Right lobe of liver (tissue), 6 donors: ENCODE results near the gene DYNLL1. TPM values are rescaled to one million over a fixed set of nuclear protein-coding genes. Genes with fewer than 3 reads are reported as not detected.
"Not testable (repeated sequence)": the region's sequence is repeated elsewhere in the genome, so short reads cannot be mapped to it uniquely, and the experiment has no call there.

Experiments used
- ATAC-seq, 4 donors: fragments of 200-7000 bp; cut with Tn5 transposase; one replicate each; pipeline ENCODE4 v1.9.1; 2020; ENCODE audit warnings: mild to moderate bottlenecking in 4 of 4, moderate library complexity in 4 of 4
- DNase-seq, 3 donors: peaks; one replicate each; pipeline ENCODE4 v3.0.0-alpha.2; 2020
- H3K27ac ChIP-seq, 3 donors: fragments of 200-600 bp; one replicate each; pipeline ENCODE4 v1.8.0; 2022
- H3K27me3 ChIP-seq, 2 donors: fragments of 200-600 bp; one replicate each; pipeline ENCODE4 v1.8.0; 2022
- H3K36me3 ChIP-seq, 4 donors: fragments of 200-600 bp; sonication (generic) in 1 of 4; one replicate each; pipeline versions ENCODE4 v1.5.1 to v1.8.0; 2017 to 2022; ENCODE audit warnings: control low read depth in 1 of 4
- H3K4me1 ChIP-seq, 4 donors: fragments of 200-600 bp; sonication (generic) in 1 of 4; one replicate each; pipeline versions ENCODE4 v1.5.1 to v1.8.0; 2017 to 2022; ENCODE audit warnings: control low read depth in 1 of 4
- H3K4me3 ChIP-seq, 3 donors: fragments of 200-600 bp; one replicate each; pipeline ENCODE4 v1.8.0; 2022
- H3K9me3 ChIP-seq, 4 donors: fragments of 200-600 bp; sonication (generic) in 1 of 4; one replicate each; pipeline versions ENCODE4 v1.5.1 to v1.8.0; 2017 to 2022; ENCODE audit warnings: control low read depth in 1 of 4
- CTCF ChIP-seq, 4 donors: fragments of 200-600 bp in 3 of 4; fragments of 450-650 bp in 1 of 4; IDR thresholded peaks; one replicate each; pipeline versions ENCODE4 v1.5.1 to v1.8.0; 2016 to 2022; ENCODE audit warnings: antibody characterized with exemption in 4 of 4, mild to moderate bottlenecking in 2 of 4
- POLR2A ChIP-seq: fragments of 450-650 bp; IDR thresholded peaks from one replicate; pipeline ENCODE4 v1.6.1; 2017; ENCODE audit warnings: antibody characterized with exemption, mild to moderate bottlenecking
- WGBS: methylation state at CpG from one replicate; pipeline ENCODE4 v1.1.6; 2018; ENCODE audit warnings: low coverage, low lambda C conversion rate; ENCODE audit not compliant: insufficient coverage; ENCODE audit errors: missing lambda C conversion rate; 5-methylcytosine and 5-hydroxymethylcytosine counted together
- intact Hi-C, 2 donors: fragments of 100-400 bp; cut with DNase I; formaldehyde crosslinking; loops; one replicate each; pipeline versions ENCODE4 v1.11.2 to v1.14.1; 2022
- total RNA-seq, 6 experiments: library from RNA; depleted of rRNA in 2 of 6; stranded (reverse); fragments of >200 nt in 2 of 6; fragmentation: NEBNext Ultra II Directional in 3 of 6; extraction: Animal tissue kit (Norgen Biotek cat#: 25700) in 3 of 6; gene quantifications; one replicate each; pipeline versions ENCODE4 v1.1.0 to v1.2.4, GENCODE V29; 2016 to 2023
- donor health status: DM: no; HTN: yes; CAD: no.
- donor health status: DM: no; HTN: no; CAD: no.
- donor health status: DM: no; HTN: no; CAD: no.
- donor health status: DM: no; HTN: yes; CAD: no.
- donor health status: DM: no; HTN: yes; CAD: no.

The DYNLL1 gene
- total RNA-seq, 6 experiments from 2014 or later = 85.0 to 189 (median 164) TPM

- ATAC-seq (no peak), DNase-seq (no peak)
- no peak overlapping the region for H3K27ac ChIP-seq
- no peaks in the 10 kb centered on the region for H3K27me3 ChIP-seq
- peaks cover 0 to 64% (median 9%) of the 10 kb centered on the region in 4 donors for H3K36me3 ChIP-seq
- 80% methylated on average over 3 of the region's 8 CpGs for WGBS
- no peaks in the 10 kb centered on the region for H3K4me1 ChIP-seq
- TF ChIP-seq CTCF (IDR thresholded peaks at IDR 0.05) (no peak), POLR2A (no peak)
- no peak overlapping the region for H3K4me3 ChIP-seq
- intact Hi-C loops = no loop called here
- H3K9me3 ChIP-seq = no peaks in the 10 kb centered on the region
Measured at GRCh38 chr12:120508537-120508936, 12.6 kb downstream of the DYNLL1 start.

GRCh38 chr12:120514002-120514401 lies 18.1 kb downstream of the DYNLL1 start:
- TF ChIP-seq CTCF (IDR thresholded peaks at IDR 0.05) (no peak), POLR2A (no peak)
- Histone ChIP-seq H3K9me3 (no peaks in the 10 kb centered on the region), H3K27me3 (no peaks in the 10 kb centered on the region), H3K27ac (no peak overlapping the region), H3K4me3 (no peak overlapping the region), H3K36me3 (peaks cover 0 to 48% (median 15%) of the 10 kb centered on the region in 4 donors), H3K4me1 (no peaks in the 10 kb centered on the region)
- WGBS = 85% methylated on average over 6 of the region's 7 CpGs
- ATAC-seq (no peak), DNase-seq (no peak)
- intact Hi-C loops = no loop called here

- Histone ChIP-seq H3K4me3 (no peak overlapping the region), H3K4me1 (no peaks in the 10 kb centered on the region), H3K9me3 (no peaks in the 10 kb centered on the region), H3K36me3 (peaks cover 0 to 39% (median 8%) of the 10 kb centered on the region in 4 donors), H3K27ac (no peak overlapping the region), H3K27me3 (no peaks in the 10 kb centered on the region)
- intact Hi-C loops = no loop called here
- no peak for TF ChIP-seq POLR2A
- no peak for TF ChIP-seq CTCF (IDR thresholded peaks at IDR 0.05)
- ATAC-seq (no peak), DNase-seq (no peak)
- 92% methylated on average over 2 of the region's 2 CpGs for WGBS
Measured at GRCh38 chr12:120515496-120515895, 19.6 kb downstream of the DYNLL1 start.

GRCh38 chr12:120519324-120519723 lies 23.4 kb downstream of the DYNLL1 start:
- H3K4me3 ChIP-seq, H3K27me3 ChIP-seq, ATAC-seq, DNase-seq, H3K4me1 ChIP-seq, intact Hi-C loops, H3K9me3 ChIP-seq, H3K27ac ChIP-seq: not testable (repeated sequence)
- H3K36me3 ChIP-seq = peaks cover 0 to 34% (median 6%) of the 10 kb centered on the region in 4 donors
- 97% methylated on average over 7 of the region's 8 CpGs for WGBS

- ATAC-seq = peak in 2 of 4 donors; percentile 24 to 58
- Histone ChIP-seq H3K27ac (no peak overlapping the region), H3K9me3 (no peaks in the 10 kb centered on the region), H3K4me1 (peaks cover 0 to 10% (median 0%) of the 10 kb centered on the region in 4 donors), H3K4me3 (no peak overlapping the region), H3K27me3 (no peaks in the 10 kb centered on the region), H3K36me3 (peaks cover 0 to 18% (median 0%) of the 10 kb centered on the region in 4 donors)
- DNase-seq = no peak
- TF ChIP-seq POLR2A (no peak), CTCF (IDR thresholded peaks at IDR 0.05) (no peak)
- intact Hi-C loops = no loop called here
- WGBS = 71% methylated on average over 9 of the region's 9 CpGs
Measured at GRCh38 chr12:120522568-120522967, 26.7 kb downstream of the DYNLL1 start.
